Ectodermal cell (in vitro differentiated cells): ENCODE data around the gene ADORA2B.

Experiments
- H3K27ac ChIP-seq: 2 replicates; pipeline ENCODE4 v1.7.0; 2013; ENCODE audit warnings: mild to moderate bottlenecking, low read depth, low read length; ENCODE audit not compliant: insufficient read depth, poor library complexity, severe bottlenecking
- H3K27me3 ChIP-seq: 2 replicates; pipeline ENCODE4 v1.7.0; 2013; ENCODE audit warnings: mild to moderate bottlenecking, low read length; ENCODE audit not compliant: insufficient read depth, control insufficient read depth, poor library complexity, severe bottlenecking
- H3K36me3 ChIP-seq: one replicate; pipeline ENCODE4 v1.7.0; 2013; ENCODE audit warnings: low read length; ENCODE audit not compliant: control insufficient read depth, insufficient read depth
- H3K4me1 ChIP-seq: one replicate; pipeline ENCODE4 v1.7.0; 2013; ENCODE audit warnings: low read length; ENCODE audit not compliant: control insufficient read depth, insufficient read depth
- H3K4me3 ChIP-seq: 2 replicates; pipeline ENCODE4 v1.7.0; 2013; ENCODE audit warnings: low read depth, low read length, control low read depth; ENCODE audit not compliant: insufficient read depth
- H3K9me3 ChIP-seq: 2 replicates; pipeline ENCODE4 v1.7.0; 2013; ENCODE audit warnings: mild to moderate bottlenecking, low read length, moderate library complexity; ENCODE audit not compliant: control insufficient read depth
- WGBS, 2 experiments: methylation state at CpG; one replicate each; pipeline ENCODE4 v1.1.7; 2013; ENCODE audit warnings: missing lambda C conversion rate in 2 of 2; 5-methylcytosine and 5-hydroxymethylcytosine counted together

Gene ADORA2B

DNA sequence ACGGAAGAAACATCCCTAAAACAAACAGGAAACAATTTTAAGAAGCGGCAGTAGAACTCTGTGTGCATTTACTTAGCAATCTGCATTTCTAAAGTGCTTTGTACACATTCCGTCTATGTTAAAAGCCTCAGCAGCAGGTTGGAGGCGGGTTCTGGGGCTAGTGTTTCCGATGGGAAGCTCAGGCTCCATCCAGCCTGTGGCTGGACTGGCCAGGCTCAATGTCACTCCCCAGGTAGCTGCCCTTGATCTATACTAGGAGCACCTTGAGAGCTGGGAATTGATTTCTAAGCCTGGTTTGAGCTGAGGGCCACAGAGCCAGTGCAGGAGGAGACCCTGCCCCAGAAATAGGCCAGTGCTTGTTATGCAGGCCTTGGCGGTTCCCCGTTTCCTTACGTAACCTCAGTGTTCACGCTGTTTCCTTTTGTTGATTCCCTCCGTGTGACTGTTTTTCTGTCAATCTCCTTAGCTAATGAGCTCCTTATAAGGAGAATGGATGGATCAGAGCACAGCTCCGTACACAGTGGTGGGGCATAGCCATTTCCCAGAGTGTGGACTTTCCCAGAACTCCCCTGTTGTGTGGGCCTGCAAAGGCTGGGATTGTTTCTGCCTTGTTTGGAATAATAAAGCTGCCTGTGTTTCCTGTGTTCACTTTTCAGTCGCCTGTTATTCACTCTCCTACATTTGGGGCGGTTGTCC, 21.4 kb downstream of the ADORA2B start:
- Histone ChIP-seq H3K4me1 (peaks cover 25% of the 10 kb centered on the region), H3K4me3 (peak overlapping the region; percentile 12), H3K36me3 (no peaks in the 10 kb centered on the region), H3K27me3 (no peaks in the 10 kb centered on the region), H3K9me3 (no peaks in the 10 kb centered on the region), H3K27ac (peak overlapping the region; percentile 78)
- 2 to 3% methylated on average over 13 of the region's 13 CpGs for WGBS, 2 experiments

DNA sequence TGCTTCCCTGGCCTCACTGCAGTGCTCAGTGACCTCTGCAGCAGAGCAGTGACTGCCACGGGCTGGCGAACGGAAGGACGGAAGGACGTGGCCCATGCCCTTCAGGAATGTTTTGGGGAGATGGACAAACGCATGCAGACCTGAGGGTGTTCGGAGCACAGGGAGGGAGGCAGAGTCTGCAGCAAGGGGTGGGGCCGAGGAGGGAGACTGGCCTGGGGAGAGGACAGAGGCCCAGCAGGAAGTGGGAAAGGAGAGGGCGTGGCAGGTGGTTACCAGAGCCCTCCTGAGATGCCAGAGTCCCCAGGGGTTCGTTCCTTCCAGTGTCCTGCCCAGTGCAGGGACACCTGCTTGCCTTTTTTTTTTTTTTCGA, 21.9 kb downstream of the ADORA2B start:
- Histone ChIP-seq H3K27ac (peak overlapping the region; percentile 78), H3K4me3 (peak overlapping the region; percentile 12), H3K36me3 (no peaks in the 10 kb centered on the region), H3K9me3 (no peaks in the 10 kb centered on the region), H3K27me3 (no peaks in the 10 kb centered on the region), H3K4me1 (peaks cover 25% of the 10 kb centered on the region)
- WGBS, 2 experiments: 6% methylated on average over 11 of the region's 11 CpGs

DNA sequence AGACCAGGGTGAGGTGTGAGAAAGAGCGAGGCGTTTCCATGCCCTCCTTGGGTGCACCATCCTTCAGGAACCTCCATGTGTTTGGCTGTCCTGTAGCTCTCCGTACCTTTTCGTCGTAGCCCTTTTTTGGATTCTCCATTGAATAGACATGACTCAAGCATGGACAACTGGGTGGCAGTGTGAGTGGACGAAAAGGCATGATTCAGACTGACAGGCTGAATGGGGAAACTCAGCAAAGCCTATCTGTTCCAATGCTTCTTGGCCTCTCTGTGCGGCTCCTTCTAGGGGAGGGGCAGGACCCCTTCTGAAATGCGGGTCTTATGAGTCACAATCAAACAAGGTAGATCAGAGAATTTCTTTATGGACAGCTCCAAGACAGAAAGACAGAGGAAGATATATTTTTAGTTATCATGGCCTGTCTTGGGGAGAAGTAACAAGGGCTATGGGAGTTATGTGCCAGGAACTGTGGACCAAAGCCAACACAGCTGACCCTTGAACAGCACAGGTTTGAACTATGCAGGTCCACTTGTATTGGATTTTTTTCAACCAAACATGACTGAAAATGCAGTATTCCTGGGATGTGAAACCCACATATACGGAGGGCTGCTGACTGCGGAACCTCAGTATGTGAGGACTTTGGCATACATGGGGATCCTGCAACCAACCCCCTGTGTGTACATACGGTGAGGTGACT, 22.9 kb downstream of the ADORA2B start:
- WGBS, 2 experiments: 91% methylated on average over 11 of the region's 11 CpGs
- no peaks in the 10 kb centered on the region for H3K9me3 ChIP-seq
- H3K4me3 ChIP-seq: no peak overlapping the region
- H3K27ac ChIP-seq: no peak overlapping the region
- H3K4me1 ChIP-seq: peaks cover 25% of the 10 kb centered on the region
- H3K27me3 ChIP-seq: no peaks in the 10 kb centered on the region
- no peaks in the 10 kb centered on the region for H3K36me3 ChIP-seq

DNA sequence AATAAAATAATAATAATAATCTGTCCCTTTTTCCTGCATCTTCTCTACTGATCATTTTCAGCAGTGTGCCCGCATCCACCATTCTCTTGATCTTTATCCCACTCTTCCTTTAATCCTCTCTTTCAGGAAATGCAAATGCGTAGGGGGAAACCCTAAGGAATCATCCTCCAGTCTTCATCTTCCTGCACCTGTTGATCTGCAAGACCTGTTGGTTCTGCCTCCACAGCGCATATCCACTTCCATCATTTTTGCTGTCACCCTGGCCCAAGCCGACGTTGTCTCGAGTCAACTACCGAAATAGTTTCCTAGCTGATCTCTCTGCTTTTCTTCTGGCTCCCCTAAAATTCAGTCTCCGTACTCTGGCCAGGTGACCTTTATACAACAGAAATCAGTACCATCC, 24.5 kb downstream of the ADORA2B start:
- Histone ChIP-seq H3K4me3 (no peak overlapping the region), H3K4me1 (peaks cover 25% of the 10 kb centered on the region), H3K9me3 (no peaks in the 10 kb centered on the region), H3K27ac (no peak overlapping the region), H3K36me3 (no peaks in the 10 kb centered on the region), H3K27me3 (no peaks in the 10 kb centered on the region)
- 89 to 94% methylated on average over 8 of the region's 8 CpGs for WGBS, 2 experiments

DNA sequence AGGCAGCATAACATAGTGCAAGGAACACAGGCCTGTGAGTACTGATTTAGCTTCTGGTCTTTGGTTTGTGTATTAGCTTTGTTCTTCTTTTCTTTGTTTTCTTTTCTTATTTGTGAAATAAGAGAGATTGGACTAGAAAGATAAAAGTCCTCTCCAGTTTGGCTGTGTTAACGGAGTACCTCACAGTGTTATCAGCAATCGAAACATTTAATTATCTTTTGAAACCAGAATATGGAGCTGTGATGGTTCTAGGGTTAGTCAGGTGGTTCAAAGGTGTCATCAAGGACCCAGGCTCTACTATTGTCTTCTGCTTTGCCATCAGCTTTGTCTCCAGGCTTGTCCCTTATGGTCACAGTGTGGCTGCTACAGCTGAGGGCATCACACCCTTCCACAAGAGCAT, 25.6 kb downstream of the ADORA2B start:
- peaks cover 21% of the 10 kb centered on the region for H3K4me1 ChIP-seq
- H3K27ac ChIP-seq: no peak overlapping the region
- no peaks in the 10 kb centered on the region for H3K9me3 ChIP-seq
- 100% methylated on average over 2 of the region's 2 CpGs for WGBS, 2 experiments
- H3K4me3 ChIP-seq: no peak overlapping the region
- H3K27me3 ChIP-seq: no peaks in the 10 kb centered on the region
- H3K36me3 ChIP-seq: no peaks in the 10 kb centered on the region

DNA sequence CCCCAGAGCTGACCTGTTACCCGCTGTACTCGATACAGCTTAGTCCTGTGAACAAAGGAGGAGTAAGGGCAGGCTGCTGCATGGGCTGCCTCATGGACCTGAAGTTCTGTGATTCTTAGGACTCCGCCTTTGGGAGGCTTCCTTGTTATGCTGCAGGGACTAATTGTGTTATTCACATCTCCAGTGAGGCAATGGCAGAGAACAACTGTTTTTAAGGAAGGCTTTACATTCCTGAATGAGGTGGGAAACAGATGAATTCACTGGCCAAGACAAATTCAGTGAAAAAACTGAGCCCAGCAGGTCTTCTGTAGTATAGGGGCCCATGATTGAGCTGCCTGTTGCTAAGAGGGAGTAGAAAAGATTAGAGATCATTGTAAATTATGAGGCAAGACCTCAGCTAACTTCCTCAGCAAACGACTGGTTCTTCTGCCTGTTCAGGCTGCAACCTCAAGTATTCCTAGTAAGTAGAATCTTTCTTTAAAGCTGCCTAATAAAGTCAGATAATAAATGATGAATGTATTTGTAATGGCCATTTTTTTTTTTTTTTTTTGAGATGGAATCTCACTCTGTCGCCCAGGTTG, 26.3 kb downstream of the ADORA2B start:
- Histone ChIP-seq H3K4me3 (no peak overlapping the region), H3K9me3 (no peaks in the 10 kb centered on the region), H3K36me3 (no peaks in the 10 kb centered on the region), H3K27me3 (no peaks in the 10 kb centered on the region), H3K27ac (no peak overlapping the region), H3K4me1 (peaks cover 14% of the 10 kb centered on the region)
- 82 to 85% methylated on average over 5 of the region's 5 CpGs for WGBS, 2 experiments

DNA sequence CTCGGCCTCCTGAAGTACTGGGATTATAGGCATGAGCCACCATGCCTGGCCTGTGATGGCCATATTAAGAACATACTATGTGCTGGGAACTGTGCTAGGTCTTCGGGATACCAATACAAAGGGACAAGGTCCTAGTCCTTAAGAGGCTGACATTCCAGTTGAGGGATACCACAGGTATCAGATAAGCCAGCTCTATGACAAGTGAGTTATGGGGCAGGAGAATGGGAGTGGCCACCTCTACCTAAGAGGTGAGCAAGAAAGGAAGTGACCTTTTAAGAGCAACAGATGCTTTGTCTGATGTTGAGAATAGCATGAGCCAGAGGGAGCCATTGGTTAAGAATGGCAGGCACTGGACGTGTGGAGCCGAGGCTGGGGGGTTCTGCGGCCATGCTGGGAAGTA, 27.0 kb downstream of the ADORA2B start:
- Histone ChIP-seq H3K4me3 (no peak overlapping the region), H3K27me3 (no peaks in the 10 kb centered on the region), H3K9me3 (no peaks in the 10 kb centered on the region), H3K36me3 (no peaks in the 10 kb centered on the region), H3K4me1 (peaks cover 7% of the 10 kb centered on the region), H3K27ac (no peak overlapping the region)
- 91% methylated on average over 5 of the region's 5 CpGs for WGBS, 2 experiments

DNA sequence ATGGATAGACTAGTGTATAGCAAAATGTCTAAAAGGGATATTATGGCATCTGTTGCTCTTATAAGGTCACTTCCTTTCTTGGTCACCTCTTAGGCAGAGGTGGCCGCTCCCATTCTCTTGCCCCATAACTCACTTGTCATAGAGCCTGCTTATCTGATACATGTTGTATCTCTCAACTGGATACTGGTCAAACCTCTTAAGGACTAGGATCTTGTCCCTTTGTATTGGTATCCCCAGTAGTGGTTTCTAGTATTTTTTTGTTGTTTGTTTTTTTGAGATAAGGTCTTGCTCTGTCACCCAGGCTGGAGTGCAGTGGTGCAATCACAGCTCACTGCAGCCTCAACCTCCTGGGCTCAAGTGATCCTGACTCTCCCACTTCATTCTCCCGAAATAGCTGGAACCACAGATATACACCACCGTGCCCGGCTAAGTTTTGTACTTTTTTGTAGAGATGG, 27.6 kb downstream of the ADORA2B start:
- WGBS, 2 experiments: 87 to 88% methylated on average over 4 of the region's 4 CpGs
- peaks cover under 1% of the 10 kb centered on the region for H3K36me3 ChIP-seq
- no peaks in the 10 kb centered on the region for H3K9me3 ChIP-seq
- H3K4me3 ChIP-seq: no peak overlapping the region
- peaks cover under 1% of the 10 kb centered on the region for H3K4me1 ChIP-seq
- no peak overlapping the region for H3K27ac ChIP-seq
- no peaks in the 10 kb centered on the region for H3K27me3 ChIP-seq

DNA sequence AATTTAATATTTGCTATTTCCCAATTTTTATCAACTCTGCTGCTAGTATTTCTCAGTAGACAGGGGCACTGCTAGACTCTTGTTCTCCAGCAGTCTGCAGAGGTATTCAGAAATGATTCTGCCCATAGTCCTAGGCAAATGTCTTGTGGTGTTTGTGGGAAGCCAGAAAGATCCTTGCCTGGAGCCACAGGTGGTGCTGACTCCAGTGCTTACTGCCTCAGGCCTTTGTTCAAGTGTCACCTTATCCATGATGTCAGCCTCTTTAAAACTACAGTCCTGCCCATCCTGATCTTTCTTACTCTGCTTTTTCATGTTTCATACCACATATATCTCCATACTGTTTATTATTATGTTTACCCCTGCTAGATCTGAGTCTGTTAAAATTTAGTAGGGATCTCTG, 28.1 kb downstream of the ADORA2B start:
- no peaks in the 10 kb centered on the region for H3K9me3 ChIP-seq

DNA sequence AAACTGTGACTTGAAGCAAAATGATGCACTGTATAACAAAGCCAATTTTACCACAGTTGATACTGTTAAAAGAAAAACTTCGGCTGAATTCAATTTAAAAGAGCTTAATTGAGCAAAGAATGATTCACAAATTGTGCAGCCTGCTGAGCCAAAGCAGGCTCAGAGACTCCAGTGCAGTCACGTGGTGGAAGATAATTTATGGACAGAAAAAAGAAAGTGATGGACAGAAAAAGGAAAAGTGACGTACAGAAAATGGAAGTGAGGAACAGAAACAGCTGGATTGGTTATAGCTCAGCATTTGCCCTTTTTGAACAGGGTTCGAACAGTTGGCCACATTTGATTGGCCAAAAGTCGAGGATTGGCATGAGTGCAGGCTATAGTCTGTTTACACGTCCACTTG, 28.9 kb downstream of the ADORA2B start:
- Histone ChIP-seq H3K4me3 (no peak overlapping the region), H3K9me3 (no peaks in the 10 kb centered on the region), H3K36me3 (peaks cover 11% of the 10 kb centered on the region), H3K27me3 (no peaks in the 10 kb centered on the region), H3K4me1 (no peaks in the 10 kb centered on the region), H3K27ac (no peak overlapping the region)
- 93 to 94% methylated on average over 6 of the region's 6 CpGs for WGBS, 2 experiments

More for the DNA sequence above, 28.1 kb downstream of the ADORA2B start:
- Histone ChIP-seq H3K27ac (no peak overlapping the region), H3K36me3 (peaks cover 5% of the 10 kb centered on the region), H3K4me3 (no peak overlapping the region), H3K27me3 (no peaks in the 10 kb centered on the region), H3K4me1 (no peaks in the 10 kb centered on the region)
